ENCODE results near the gene SRP14. TPM values are rescaled to one million over a fixed set of nuclear protein-coding genes. Genes with fewer than 3 reads are reported as not detected.

Gene SRP14
- total and polyA plus RNA-seq, 9 of the 15 experiments (the other 6 are each of a cell fraction or from before 2014, with no cell fraction given): 161 to 1,097 (median 402) TPM

DNA sequence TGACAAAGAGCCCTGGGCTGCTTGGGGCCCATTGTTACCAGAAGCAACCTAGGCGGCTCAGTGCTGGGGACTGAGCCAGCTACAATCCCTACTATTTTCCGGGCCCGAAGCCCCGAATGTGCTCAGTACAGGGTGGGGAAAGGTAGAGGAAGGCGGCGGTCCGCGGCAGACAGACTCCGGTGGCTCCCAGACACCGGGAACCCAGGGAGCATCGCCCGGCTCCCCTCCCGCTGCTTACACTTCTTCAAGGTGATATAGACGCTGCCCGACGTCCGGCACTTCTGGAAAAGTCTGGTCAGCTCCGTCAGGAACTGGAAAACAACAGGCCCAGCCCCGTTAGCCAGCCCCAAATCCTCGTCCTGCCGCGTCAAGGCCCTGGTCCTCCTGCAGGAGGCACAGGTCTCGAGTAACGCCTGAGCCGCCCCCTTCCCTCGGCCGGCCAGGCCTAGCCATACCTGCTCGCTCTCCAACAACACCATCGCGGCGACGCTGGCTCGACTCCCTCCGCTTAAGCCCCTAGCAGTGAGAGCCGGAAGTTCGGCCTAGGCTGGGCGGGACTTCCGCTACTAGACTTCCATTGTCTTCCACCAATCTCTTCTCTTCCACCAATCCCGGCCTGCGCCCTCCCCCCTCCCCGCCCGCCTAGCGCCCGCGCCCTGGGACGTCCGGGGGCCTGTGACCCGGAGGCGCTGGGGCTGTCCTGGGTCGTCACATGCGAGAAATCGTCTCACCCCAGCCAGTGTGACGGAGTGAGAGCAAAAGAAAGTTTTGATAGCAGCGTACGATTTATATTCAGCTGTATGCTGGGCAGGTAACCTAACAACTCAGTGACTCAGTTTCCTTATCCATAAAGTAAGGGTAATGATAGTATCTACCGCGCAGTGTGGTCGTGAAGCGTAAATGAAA is at the start of gene SRP14 (continued):
- TF ChIP-seq ZNF436 (CRISPR knock-in tag; IDR thresholded peaks at IDR 0.05) (no peak), PHB (CRISPR knock-in tag; IDR thresholded peaks at IDR 0.05) (no peak), ZNF3 (CRISPR knock-in tag; IDR thresholded peaks at IDR 0.05) (no peak), ZNF507 (tag; conservative IDR thresholded peaks at IDR 0.05) (no peak), GABPA (tag; conservative IDR thresholded peaks at IDR 0.05; ENCODE audit: low read depth) (peak; percentile 97), KLF16 (IDR thresholded peaks at IDR 0.05) (no peak), KAT7 (CRISPR knock-in tag; IDR thresholded peaks at IDR 0.05; ENCODE audit: borderline replicate concordance) (0 out of 2 replicates have a peak, but pooled peaks have one; percentile 74), ZNF311 (CRISPR knock-in tag; IDR thresholded peaks at IDR 0.05) (no peak), SMAD1 (IDR thresholded peaks at IDR 0.05; ENCODE audit: low read depth, low read length, partially characterized antibody) (peak; percentile 67), ETV5 (CRISPR knock-in tag; IDR thresholded peaks at IDR 0.05; ENCODE audit: low read depth) (no peak)
- TF ChIP-seq, protein P1, sequence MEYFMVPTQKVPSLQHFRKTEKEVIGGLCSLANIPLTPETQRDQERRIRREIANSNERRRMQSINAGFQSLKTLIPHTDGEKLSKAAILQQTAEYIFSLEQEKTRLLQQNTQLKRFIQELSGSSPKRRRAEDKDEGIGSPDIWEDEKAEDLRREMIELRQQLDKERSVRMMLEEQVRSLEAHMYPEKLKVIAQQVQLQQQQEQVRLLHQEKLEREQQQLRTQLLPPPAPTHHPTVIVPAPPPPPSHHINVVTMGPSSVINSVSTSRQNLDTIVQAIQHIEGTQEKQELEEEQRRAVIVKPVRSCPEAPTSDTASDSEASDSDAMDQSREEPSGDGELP (CRISPR knock-in tag; IDR thresholded peaks at IDR 0.05; ENCODE audit: borderline replicate concordance): peak; percentile 67; the same call in 1 of the 2 replicates
- TF ChIP-seq, protein P2, sequence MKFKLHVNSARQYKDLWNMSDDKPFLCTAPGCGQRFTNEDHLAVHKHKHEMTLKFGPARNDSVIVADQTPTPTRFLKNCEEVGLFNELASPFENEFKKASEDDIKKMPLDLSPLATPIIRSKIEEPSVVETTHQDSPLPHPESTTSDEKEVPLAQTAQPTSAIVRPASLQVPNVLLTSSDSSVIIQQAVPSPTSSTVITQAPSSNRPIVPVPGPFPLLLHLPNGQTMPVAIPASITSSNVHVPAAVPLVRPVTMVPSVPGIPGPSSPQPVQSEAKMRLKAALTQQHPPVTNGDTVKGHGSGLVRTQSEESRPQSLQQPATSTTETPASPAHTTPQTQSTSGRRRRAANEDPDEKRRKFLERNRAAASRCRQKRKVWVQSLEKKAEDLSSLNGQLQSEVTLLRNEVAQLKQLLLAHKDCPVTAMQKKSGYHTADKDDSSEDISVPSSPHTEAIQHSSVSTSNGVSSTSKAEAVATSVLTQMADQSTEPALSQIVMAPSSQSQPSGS (CRISPR knock-in tag; IDR thresholded peaks at IDR 0.05): no peak
- TF ChIP-seq, protein P3, sequence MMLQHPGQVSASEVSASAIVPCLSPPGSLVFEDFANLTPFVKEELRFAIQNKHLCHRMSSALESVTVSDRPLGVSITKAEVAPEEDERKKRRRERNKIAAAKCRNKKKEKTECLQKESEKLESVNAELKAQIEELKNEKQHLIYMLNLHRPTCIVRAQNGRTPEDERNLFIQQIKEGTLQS (IDR thresholded peaks at IDR 0.05): no peak; the same call in 1 of the 2 replicates
- TF ChIP-seq, protein P3 (CRISPR knock-in tag; conservative IDR thresholded peaks at IDR 0.05): no peak

Data from K562 (cell line).